Stimulated activated CD8-positive, alpha-beta memory T cell treated with anti-CD3 and anti-CD28 coated beads, Interleukin-2, amount 100 ng/mL, for 1 hour (primary cell): ENCODE results near the gene CCAR1.
"Not testable (repeated sequence)": the region's sequence is repeated elsewhere in the genome, so short reads cannot be mapped to it uniquely, and the experiment has no call there.

Experiments used
- DNase-seq, 2 donors: peaks; one replicate each; pipeline ENCODE4 v3.0.0-alpha.2; 2020; ENCODE audit warnings: low read depth in 2 of 2

Gene CCAR1

GRCh38 chr10:68720793-68721672 lies at the start of gene CCAR1:
CCAR1 (plus strand) TSS chr10:68721239; CDS start chr10:68722505, 1,266 bp downstream.
- peak; percentile 94 to 98 for DNase-seq

GRCh38 chr10:68684413-68684812 lies 36.6 kb upstream of the CCAR1 start:
- DNase-seq, result no peak

- no peak for DNase-seq
Observed at GRCh38 chr10:68696018-68696417, 25.0 kb upstream of the CCAR1 start.

- DNase-seq, result no peak
Observed at GRCh38 chr10:68697106-68697505, 23.9 kb upstream of the CCAR1 start.

- DNase-seq, result no peak
Observed at GRCh38 chr10:68700197-68700596, 20.8 kb upstream of the CCAR1 start.

GRCh38 chr10:68705548-68705947 lies 15.5 kb upstream of the CCAR1 start:
- DNase-seq, result no peak

GRCh38 chr10:68708987-68709386 lies 12.1 kb upstream of the CCAR1 start:
- DNase-seq, result not testable (repeated sequence)

GRCh38 chr10:68713065-68713464 lies 8.0 kb upstream of the CCAR1 start:
- DNase-seq, result not testable (repeated sequence)

- no peak for DNase-seq
Observed at GRCh38 chr10:68717435-68717834, 3.6 kb upstream of the CCAR1 start.

GRCh38 chr10:68721673-68722335 lies 765 bp downstream of the CCAR1 start:
- DNase-seq, result no peak

GRCh38 chr10:68725016-68725415 lies 4.0 kb downstream of the CCAR1 start:
- DNase-seq, result no peak

GRCh38 chr10:68727146-68727545 lies 6.1 kb downstream of the CCAR1 start:
- no peak for DNase-seq

GRCh38 chr10:68732651-68733050 lies 11.6 kb downstream of the CCAR1 start:
- no peak for DNase-seq

GRCh38 chr10:68734349-68734748 lies 13.3 kb downstream of the CCAR1 start:
- no peak for DNase-seq

- no peak for DNase-seq
Observed at GRCh38 chr10:68735119-68735518, 14.1 kb downstream of the CCAR1 start.

- not testable (repeated sequence) for DNase-seq
Observed at GRCh38 chr10:68735739-68736138, 14.7 kb downstream of the CCAR1 start.

- DNase-seq, result not testable (repeated sequence)
Observed at GRCh38 chr10:68740676-68741075, 19.6 kb downstream of the CCAR1 start.

GRCh38 chr10:68742397-68742796 lies 21.4 kb downstream of the CCAR1 start:
- DNase-seq, result no peak

GRCh38 chr10:68752711-68753350 lies 31.8 kb downstream of the CCAR1 start:
- no peak for DNase-seq

GRCh38 chr10:68756246-68756645 lies 35.2 kb downstream of the CCAR1 start:
- DNase-seq, result no peak

GRCh38 chr10:68756766-68757165 lies 35.7 kb downstream of the CCAR1 start:
- no peak for DNase-seq

- DNase-seq, result no peak
Observed at GRCh38 chr10:68759223-68759863, 38.3 kb downstream of the CCAR1 start.
